SW 1271 (cell line): ENCODE measurements around the gene CTNNA1.
"Not testable (repeated sequence)": the region's sequence is repeated elsewhere in the genome, so short reads cannot be mapped to it uniquely, and the experiment has no call there.

ENCODE experiments used
- DNase-seq, 2 experiments: peaks; one replicate each; lab custom pipeline; 2025; lab: John Stamatoyannopoulos, UW

CTNNA1 gene

GRCh38 chr5:138724470-138725146 is 28.6 kb upstream of the CTNNA1 start:
- no peak for DNase-seq

GRCh38 chr5:138725153-138725817 is 27.9 kb upstream of the CTNNA1 start:
- DNase-seq: peak in 1 of 2 experiments; percentile 28

- no peak for DNase-seq
Observed at GRCh38 chr5:138725818-138726416, 27.3 kb upstream of the CTNNA1 start.

- no peak for DNase-seq
Observed at GRCh38 chr5:138726848-138727247, 26.4 kb upstream of the CTNNA1 start.

GRCh38 chr5:138730496-138730895 is 22.7 kb upstream of the CTNNA1 start:
- DNase-seq: not testable (repeated sequence)

- DNase-seq: no peak
Observed at GRCh38 chr5:138732466-138732865, 20.8 kb upstream of the CTNNA1 start.

- DNase-seq: no peak
Observed at GRCh38 chr5:138732933-138733332, 20.3 kb upstream of the CTNNA1 start.

- no peak for DNase-seq
Observed at GRCh38 chr5:138733509-138733908, 19.7 kb upstream of the CTNNA1 start.

GRCh38 chr5:138736293-138736692 is 16.9 kb upstream of the CTNNA1 start:
- no peak for DNase-seq

GRCh38 chr5:138737494-138738265 is 15.5 kb upstream of the CTNNA1 start:
- no peak for DNase-seq

GRCh38 chr5:138738399-138738798 is 14.8 kb upstream of the CTNNA1 start:
- DNase-seq: no peak

GRCh38 chr5:138739938-138740337 is 13.3 kb upstream of the CTNNA1 start:
- DNase-seq: no peak

- no peak for DNase-seq
Observed at GRCh38 chr5:138743484-138743883, 9.7 kb upstream of the CTNNA1 start.

GRCh38 chr5:138745268-138745667 is 8.0 kb upstream of the CTNNA1 start:
- no peak for DNase-seq

GRCh38 chr5:138748630-138749081 is 4.6 kb upstream of the CTNNA1 start:
- DNase-seq: no peak

- not testable (repeated sequence) for DNase-seq
Observed at GRCh38 chr5:138751344-138751743, 1.9 kb upstream of the CTNNA1 start.

- peak in 1 of 2 experiments; percentile 55 for DNase-seq
Observed at GRCh38 chr5:138752341-138752950, 779 bp upstream of the CTNNA1 start.

GRCh38 chr5:138753794-138754698 is 821 bp downstream of the CTNNA1 start:
- DNase-seq: peak; percentile 81 to 94

- peak in 1 of 2 experiments; percentile 82 for DNase-seq
Observed at GRCh38 chr5:138754699-138755057, 1.5 kb downstream of the CTNNA1 start.

GRCh38 chr5:138755084-138755748 is 2.0 kb downstream of the CTNNA1 start:
- DNase-seq: no peak
